Natural killer cell (primary cell): ENCODE measurements around the gene DGKZ. TPM values are rescaled to one million over a fixed set of nuclear protein-coding genes. Genes with fewer than 3 reads are reported as not detected.

ENCODE experiments used
- ATAC-seq, 3 donors: fragments of 150-1000 bp in 2 of 3; fragments of 200-7000 bp in 1 of 3; cut with Tn5 transposase; 1 replicate in 1 of 3; 2 replicates in 2 of 3; pipeline ENCODE4 v1.10.0; 2021; ENCODE audit warnings: mild to moderate bottlenecking in 2 of 3, moderate library complexity in 2 of 3
- DNase-seq, 2 donors: peaks; one replicate each; pipeline versions ENCODE4 v3.0.0 to v3.0.0-alpha.2; 2013 to 2021; ENCODE audit warnings: mixed read lengths in 1 of 2
- H3K27ac ChIP-seq: one replicate; pipeline ENCODE4 v1.5.1; 2013; ENCODE audit warnings: mild to moderate bottlenecking, low read length
- H3K27me3 ChIP-seq: one replicate; pipeline ENCODE4 v1.6.1; 2013; ENCODE audit warnings: low read length; ENCODE audit not compliant: control insufficient read depth, insufficient read depth
- H3K36me3 ChIP-seq: one replicate; pipeline ENCODE4 v1.6.1; 2013; ENCODE audit warnings: low read length; ENCODE audit not compliant: control insufficient read depth, insufficient read depth
- H3K4me1 ChIP-seq: one replicate; pipeline ENCODE4 v1.6.1; 2013; ENCODE audit warnings: low read length; ENCODE audit not compliant: control insufficient read depth, insufficient read depth
- H3K4me3 ChIP-seq: one replicate; pipeline ENCODE4 v1.5.1; 2013; ENCODE audit warnings: low read length
- H3K9me3 ChIP-seq: one replicate; pipeline ENCODE4 v1.6.1; 2013; ENCODE audit warnings: low read length; ENCODE audit not compliant: control insufficient read depth, insufficient read depth
- H3K27ac Mint-ChIP-seq, 2 donors: one replicate each; pipeline ENCODE4 v1.8.0; 2022; ENCODE audit warnings: mild to moderate bottlenecking in 2 of 2, mixed read lengths in 2 of 2, moderate library complexity in 1 of 2
- H3K27me3 Mint-ChIP-seq, 2 donors: one replicate each; pipeline ENCODE4 v1.8.0; 2022; ENCODE audit warnings: low read depth in 2 of 2, mixed read lengths in 2 of 2
- H3K36me3 Mint-ChIP-seq: one replicate; pipeline ENCODE4 v1.8.0; 2022; ENCODE audit warnings: mixed read lengths
- H3K4me1 Mint-ChIP-seq, 2 donors: one replicate each; pipeline ENCODE4 v1.8.0; 2022; ENCODE audit warnings: mixed read lengths in 2 of 2
- H3K4me3 Mint-ChIP-seq: one replicate; pipeline ENCODE4 v1.8.0; 2022; ENCODE audit warnings: mild to moderate bottlenecking, moderate library complexity, mixed read lengths
- H3K9me3 Mint-ChIP-seq, 2 donors: one replicate each; pipeline ENCODE4 v1.8.0; 2022; ENCODE audit warnings: mixed read lengths in 2 of 2
- CTCF ChIP-seq: fragments of 200-600 bp; IDR thresholded peaks from one replicate; pipeline ENCODE4 v1.8.0; 2022; ENCODE audit warnings: antibody characterized with exemption
- WGBS: methylation state at CpG from one replicate; pipeline ENCODE4 v1.1.7; 2013; ENCODE audit warnings: missing lambda C conversion rate; ENCODE audit not compliant: insufficient coverage; 5-methylcytosine and 5-hydroxymethylcytosine counted together
- intact Hi-C: fragments of 100-400 bp; cut with micrococcal nuclease; formaldehyde crosslinking; loops from one replicate; pipeline ENCODE4 v1.14.2; 2022
- total RNA-seq, 4 donors: library from RNA; stranded (reverse); fragments of 120-200 nt in 1 of 4; gene quantifications; one replicate each; pipeline versions ENCODE4 v1.2.3 to v1.2.4, GENCODE V29; 2013 to 2022

DGKZ gene
- total RNA-seq, 3 donors from 2014 or later (not counting 1 experiment from before 2014, with no cell fraction given) = 307 to 377 (median 350) TPM

- no peaks in the 10 kb centered on the region for H3K9me3 Mint-ChIP-seq
- intact Hi-C loops = no loop called here
- no peak for ATAC-seq
- peaks cover 47% of the 10 kb centered on the region for H3K27me3 ChIP-seq
- H3K36me3 ChIP-seq = no peaks in the 10 kb centered on the region
- H3K4me3 Mint-ChIP-seq = no peak overlapping the region
- no peak for DNase-seq
- no peak overlapping the region for H3K27ac ChIP-seq
- WGBS = 81% methylated on average over 5 of the region's 5 CpGs
- H3K9me3 ChIP-seq = no peaks in the 10 kb centered on the region
- H3K4me1 Mint-ChIP-seq = peaks cover 13 to 39% of the 10 kb centered on the region in 2 donors
- H3K27me3 Mint-ChIP-seq = peaks cover 31 to 37% of the 10 kb centered on the region in 2 donors
- no peak for TF ChIP-seq CTCF
- no peaks in the 10 kb centered on the region for H3K36me3 Mint-ChIP-seq
- H3K4me1 ChIP-seq = peaks cover 43% of the 10 kb centered on the region
- no peak overlapping the region for H3K4me3 ChIP-seq
- H3K27ac Mint-ChIP-seq = no peak overlapping the region
Observed at GRCh38 chr11:46387456-46387855, 40.2 kb downstream of the DGKZ start.

GRCh38 chr11:46387919-46388618 is 40.8 kb downstream of the DGKZ start:
- H3K27ac Mint-ChIP-seq = no peak overlapping the region
- H3K36me3 Mint-ChIP-seq = no peaks in the 10 kb centered on the region
- WGBS = 8% methylated on average over 24 of the region's 24 CpGs
- H3K4me1 Mint-ChIP-seq = peaks cover 20 to 44% of the 10 kb centered on the region in 2 donors
- DNase-seq (peak in 1 of 2 donors; percentile 31), ATAC-seq (peak in 2 of 3 donors; percentile 14 to 19)
- no peaks in the 10 kb centered on the region for H3K9me3 Mint-ChIP-seq
- H3K27me3 ChIP-seq = peaks cover 44% of the 10 kb centered on the region
- peaks cover 44% of the 10 kb centered on the region for H3K4me1 ChIP-seq
- H3K9me3 ChIP-seq = no peaks in the 10 kb centered on the region
- intact Hi-C loops = no loop called here
- H3K27ac ChIP-seq = no peak overlapping the region
- no peaks in the 10 kb centered on the region for H3K36me3 ChIP-seq
- no peak overlapping the region for H3K4me3 ChIP-seq
- no peak for TF ChIP-seq CTCF
- H3K27me3 Mint-ChIP-seq = peaks cover 37 to 42% of the 10 kb centered on the region in 2 donors
- no peak overlapping the region for H3K4me3 Mint-ChIP-seq

GRCh38 chr11:46388619-46389449 is 41.6 kb downstream of the DGKZ start:
- Histone ChIP-seq H3K4me1 (peaks cover 44% of the 10 kb centered on the region), H3K27me3 (peaks cover 41% of the 10 kb centered on the region), H3K27ac (no peak overlapping the region), H3K4me3 (no peak overlapping the region), H3K9me3 (no peaks in the 10 kb centered on the region), H3K36me3 (no peaks in the 10 kb centered on the region)
- Mint-ChIP-seq H3K27ac (no peak overlapping the region), H3K27me3 (peaks cover 37 to 38% of the 10 kb centered on the region in 2 donors), H3K36me3 (no peaks in the 10 kb centered on the region), H3K4me1 (peaks cover 23 to 46% of the 10 kb centered on the region in 2 donors), H3K9me3 (no peaks in the 10 kb centered on the region), H3K4me3 (no peak overlapping the region)
- intact Hi-C loops = no loop called here
- 16% methylated on average over 21 of the region's 21 CpGs for WGBS
- no peak for DNase-seq
- ATAC-seq = no peak
- TF ChIP-seq CTCF = no peak
